ENCODE results near the gene UNC5A. TPM values are rescaled to one million over a fixed set of nuclear protein-coding genes. Genes with fewer than 3 reads are reported as not detected.

The UNC5A gene
- total and polyA plus RNA-seq, 2 of the 8 experiments (the other 6 are each of a cell fraction or from before 2014, with no cell fraction given), result 4.0 to 7.6 TPM

DNA sequence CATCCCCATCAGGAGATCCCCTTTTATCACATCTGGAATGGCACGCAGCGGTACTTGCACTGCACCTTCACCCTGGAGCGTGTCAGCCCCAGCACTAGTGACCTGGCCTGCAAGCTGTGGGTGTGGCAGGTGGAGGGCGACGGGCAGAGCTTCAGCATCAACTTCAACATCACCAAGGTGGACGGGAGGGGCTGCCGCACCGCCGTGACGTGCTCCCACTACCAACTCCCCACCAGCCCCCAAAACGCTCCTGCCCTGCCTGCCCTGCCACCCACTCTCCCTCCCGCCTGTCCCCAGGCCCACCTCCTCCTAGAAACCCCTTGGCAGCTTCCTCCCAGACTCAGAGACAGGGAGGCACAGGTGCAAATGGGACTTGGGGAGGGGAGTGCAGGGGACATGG lies 68.1 kb downstream of the UNC5A start:
- Histone ChIP-seq H3K23ac (ENCODE audit: insufficient read length) (no peak overlapping the region), H3K9me3 (ENCODE audit: insufficient read depth in 2 of 2, low read depth in 1 of 2, low read length in 1 of 2) (no peaks in the 10 kb centered on the region), H2BK5ac (ENCODE audit: low read depth, low read length) (no peak overlapping the region), H3K23me2 (ENCODE audit: low read depth, low read length) (no peaks in the 10 kb centered on the region), H3K79me2 (ENCODE audit: control insufficient read depth in 1 of 2, insufficient read depth in 2 of 2, low read length in 2 of 2) (no peaks in the 10 kb centered on the region), H3K27me3 (replicated peaks in 1 of 4; ENCODE audit: control insufficient read depth in 3 of 4, extremely low read depth in 1 of 4, insufficient read depth in 3 of 4, low read length in 3 of 4) (no peaks in the 10 kb centered on the region), H4K5ac (ENCODE audit: insufficient read length, low read depth, low read length) (no peak overlapping the region), H2AK5ac (ENCODE audit: low read depth, low read length) (no peak overlapping the region), H2BK120ac (replicated peaks; ENCODE audit: low read depth, low read length) (no peak overlapping the region), H3K27ac (ENCODE audit: low read depth, low read length) (no peak overlapping the region), H3K4me2 (ENCODE audit: insufficient read depth in 1 of 2, low read depth in 2 of 2, low read length in 2 of 2) (no peak overlapping the region), H2BK15ac (ENCODE audit: low read length) (no peak overlapping the region), H3K4ac (replicated peaks; ENCODE audit: insufficient read length, low read depth, low read length) (no peak overlapping the region), H3K4me3 (ENCODE audit: extremely low read depth in 1 of 4, insufficient read depth in 2 of 4, low read depth in 3 of 4, low read length in 4 of 4) (no peak overlapping the region), H3K79me1 (ENCODE audit: low read depth, low read length) (no peaks in the 10 kb centered on the region), H2BK12ac (ENCODE audit: low read depth, low read length) (peak overlapping the region; percentile 68; the same call in 1 of the 2 replicates), H3K9ac (replicated peaks in 1 of 4; ENCODE audit: extremely low read depth in 1 of 4, low read depth in 3 of 4, low read length in 3 of 4) (no peak overlapping the region), H3K56ac (replicated peaks; ENCODE audit: insufficient read length, low read depth, low read length) (no peak overlapping the region), H2AFZ (ENCODE audit: low read length) (no peak overlapping the region), H3K4me1 (replicated peaks in 1 of 4; ENCODE audit: control insufficient read depth in 3 of 4, insufficient read depth in 4 of 4, low read length in 3 of 4) (peaks cover 0 to 4% (median 1%) of the 10 kb centered on the region in 4 experiments; a peak in 3 of 7 replicates), H3K36me3 (ENCODE audit: control insufficient read depth in 2 of 4, insufficient read depth in 4 of 4, low read length in 3 of 4) (no peaks in the 10 kb centered on the region), H4K8ac (ENCODE audit: extremely low read depth, insufficient read depth, low read length) (peak overlapping the region; percentile 42; the same call in 1 of the 2 replicates), H4K20me1 (replicated peaks in 1 of 2; ENCODE audit: control insufficient read depth in 1 of 2, insufficient read depth in 2 of 2, low read length in 2 of 2) (no peaks in the 10 kb centered on the region), H2BK20ac (ENCODE audit: low read length) (no peak overlapping the region), H3K18ac (ENCODE audit: extremely low read depth, low read length) (no peak overlapping the region), H4K91ac (replicated peaks; ENCODE audit: insufficient read length, low read length) (no peak overlapping the region), H3K14ac (ENCODE audit: insufficient read length) (no peak overlapping the region)
- no peak for FAIRE-seq
- ChIA-PET POLR2A (ENCODE audit: partially characterized antibody) (interaction anchor here (1.0 to 1.3 kb wide), 2 partner anchors 13 to 65 kb away, joined by 3 to 4 read pairs; no protein-coding TSS in a partner anchor), CTCF (ENCODE audit: partially characterized antibody) (interaction anchor here (1.0 to 7.2 kb wide), 13 partner anchors 8 to 385 kb away, joined by 3 to 39 read pairs (median 5); partner anchors contain the start of gene HK3)
- 97% methylated on average over 8 of the region's 12 CpGs; no CpG with 5 or more reads in 1 of the 2 experiments for WGBS, 2 experiments (ENCODE audit: extremely low coverage in 1 of 2, insufficient coverage in 1 of 2, insufficient read length in 1 of 2, insufficient replicate concordance in 2 of 2, low coverage in 1 of 2, low lambda C conversion rate in 2 of 2, missing lambda C conversion rate in 1 of 2)
- no peak for DNase-seq (ENCODE audit: low read depth in 1 of 2, low spot score in 2 of 2)
- TF ChIP-seq JUND (IDR thresholded peaks at IDR 0.05; ENCODE audit: low read length) (no peak), HDAC2 (IDR thresholded peaks at IDR 0.05; ENCODE audit: borderline replicate concordance in 1 of 2, low read depth in 2 of 2, low read length in 2 of 2) (no peak), SP4 (IDR thresholded peaks at IDR 0.05; ENCODE audit: low read length) (no peak), BACH1 (IDR thresholded peaks at IDR 0.05; ENCODE audit: low read length) (no peak)

Measured in H1 (cell line).